OCI-LY3 (cell line): ENCODE results near the gene FKBP2.
A peak's percentile ranks its signal among the peaks of the same experiment; 100 is the strongest.

Source experiments
- H2AFZ ChIP-seq: fragments of 200-600, 300-600 bp; shearing (Covaris generic); 2 replicates; pipeline ENCODE4 v1.6.0; 2014; ENCODE audit warnings: antibody characterized with exemption, low read depth, low read length
- H3K27ac ChIP-seq: fragments of 200-600, 300-600 bp; sonication (generic); 2 replicates; pipeline ENCODE4 v1.5.1; 2014; ENCODE audit warnings: mild to moderate bottlenecking, low read length, moderate library complexity, mixed read lengths
- H3K27me3 ChIP-seq: fragments of 200-600, 300-600 bp; sonication (generic); 2 replicates; pipeline ENCODE4 v1.6.1; 2014; ENCODE audit warnings: low read depth, low read length, mixed read lengths
- H3K36me3 ChIP-seq: fragments of 200-600, 300-600 bp; sonication (generic); replicated peaks from 2 replicates; pipeline ENCODE3; 2014; ENCODE audit warnings: low read depth, low read length, mixed read lengths
- H3K4me1 ChIP-seq: fragments of 300-600, 200-600 bp; sonication (generic); 2 replicates; pipeline ENCODE4 v1.6.1; 2014; ENCODE audit warnings: low read length, mixed read lengths
- H3K4me2 ChIP-seq: fragments of 200-600, 300-600 bp; sonication (generic); 2 replicates; pipeline ENCODE4 v1.6.1; 2014; ENCODE audit warnings: low read length, mixed read lengths
- H3K4me3 ChIP-seq: fragments of 300-600, 200-600 bp; sonication (generic); 2 replicates; pipeline ENCODE4 v1.5.1; 2014; ENCODE audit warnings: antibody characterized with exemption, mild to moderate bottlenecking, low read length, moderate library complexity
- H3K79me2 ChIP-seq: fragments of 300-600, 200-600 bp; shearing (Covaris generic); 2 replicates; pipeline ENCODE4 v1.6.1; 2014; ENCODE audit warnings: mild to moderate bottlenecking, low read length, mixed read lengths
- H3K9ac ChIP-seq: fragments of 300-600, 200-600 bp; shearing (Covaris generic); 2 replicates; pipeline ENCODE4 v1.6.0; 2014; ENCODE audit warnings: mild to moderate bottlenecking, low read length, moderate library complexity
- H3K9me3 ChIP-seq: fragments of 200-600, 300-600 bp; shearing (Covaris generic); 2 replicates; pipeline ENCODE4 v1.6.1; 2014; ENCODE audit warnings: low read length, mixed read lengths; ENCODE audit not compliant: insufficient read depth
- H4K20me1 ChIP-seq: fragments of 200-600, 300-600 bp; sonication (generic); 2 replicates; pipeline ENCODE4 v1.6.1; 2016; ENCODE audit warnings: low read length, mixed read lengths; ENCODE audit not compliant: insufficient read depth
- CTCF ChIP-seq: fragments of 200-600, 300-600 bp; sonication (generic); IDR thresholded peaks from 2 replicates; pipeline ENCODE4 v1.5.1; 2014; ENCODE audit warnings: antibody characterized with exemption, low read length, low read depth
- EZH2phosphoT487 ChIP-seq: fragments of 200-600 bp; shearing (Covaris generic); IDR thresholded peaks from 2 replicates; pipeline ENCODE4 v1.6.1; 2018; ENCODE audit warnings: antibody characterized with exemption, mixed run types, low read depth

FKBP2 gene

GRCh38 chr11:64231546-64231945 lies 9.3 kb upstream of the FKBP2 start:
- no peaks in the 10 kb centered on the region for H3K9me3 ChIP-seq
- peaks cover 8% of the 10 kb centered on the region for H3K36me3 ChIP-seq
- H3K4me1 ChIP-seq = peaks cover 29% of the 10 kb centered on the region
- no peak overlapping the region for H2AFZ ChIP-seq
- peaks cover 9% of the 10 kb centered on the region; the same call in 1 of the 2 replicates for H4K20me1 ChIP-seq
- no peak overlapping the region for H3K9ac ChIP-seq
- H3K4me3 ChIP-seq = peak overlapping the region; percentile 89; the same call in 1 of the 2 replicates
- TF ChIP-seq EZH2phosphoT487 (no peak), CTCF (no peak)
- no peaks in the 10 kb centered on the region for H3K27me3 ChIP-seq
- peak overlapping the region; percentile 93 for H3K4me2 ChIP-seq
- H3K27ac ChIP-seq = no peak overlapping the region
- H3K79me2 ChIP-seq = peaks cover 21% of the 10 kb centered on the region

- Histone ChIP-seq H3K4me2 (no peak overlapping the region), H3K79me2 (peaks cover 15% of the 10 kb centered on the region), H2AFZ (no peak overlapping the region), H3K4me1 (peaks cover 30% of the 10 kb centered on the region), H3K27ac (no peak overlapping the region), H4K20me1 (peaks cover 9% of the 10 kb centered on the region; the same call in 1 of the 2 replicates), H3K9me3 (no peaks in the 10 kb centered on the region), H3K4me3 (no peak overlapping the region), H3K36me3 (peaks cover 11% of the 10 kb centered on the region), H3K27me3 (no peaks in the 10 kb centered on the region), H3K9ac (no peak overlapping the region)
- TF ChIP-seq EZH2phosphoT487 (no peak), CTCF (no peak)
These were observed 8.5 kb upstream of the FKBP2 start for GRCh38 chr11:64232182-64232966.

GRCh38 chr11:64232967-64233315 lies 8.0 kb upstream of the FKBP2 start:
- H3K36me3 ChIP-seq = peaks cover 17% of the 10 kb centered on the region
- no peak overlapping the region for H2AFZ ChIP-seq
- H3K79me2 ChIP-seq = peaks cover 13% of the 10 kb centered on the region
- peaks cover 9% of the 10 kb centered on the region; the same call in 1 of the 2 replicates for H4K20me1 ChIP-seq
- no peaks in the 10 kb centered on the region for H3K9me3 ChIP-seq
- H3K27me3 ChIP-seq = no peaks in the 10 kb centered on the region
- peaks cover 32% of the 10 kb centered on the region for H3K4me1 ChIP-seq
- TF ChIP-seq CTCF (no peak), EZH2phosphoT487 (no peak)
- no peak overlapping the region for H3K4me2 ChIP-seq
- no peak overlapping the region for H3K27ac ChIP-seq
- H3K9ac ChIP-seq = no peak overlapping the region
- no peak overlapping the region for H3K4me3 ChIP-seq

GRCh38 chr11:64233913-64234586 lies 6.8 kb upstream of the FKBP2 start, which contains the start of gene VEGFB:
Gene VEGFB, plus strand, starts transcription at chr11:64234584. Its CDS starts 250 bp downstream, at chr11:64234834.
- Histone ChIP-seq H3K4me1 (peaks cover 43% of the 10 kb centered on the region), H2AFZ (no peak within 1 kb of the TSS), H3K9me3 (no peaks in the 10 kb centered on the region), H3K4me2 (peak within 1 kb of the TSS; percentile 99), H3K27ac (peak within 1 kb of the TSS; percentile 35), H3K36me3 (peaks cover 28% of the 10 kb centered on the region), H4K20me1 (peaks cover 9% of the 10 kb centered on the region; the same call in 1 of the 2 replicates), H3K27me3 (no peaks in the 10 kb centered on the region), H3K79me2 (peaks cover 13% of the 10 kb centered on the region), H3K4me3 (peak within 1 kb of the TSS; percentile 94), H3K9ac (peak within 1 kb of the TSS; percentile 81)
- TF ChIP-seq EZH2phosphoT487 (no peak), CTCF (no peak)
